Prostate gland (tissue), 2 donors: ENCODE measurements around the gene SNAPC2. TPM values are rescaled to one million over a fixed set of nuclear protein-coding genes. Genes with fewer than 3 reads are reported as not detected.

Experiments used
- DNase-seq: peaks from one replicate; pipeline ENCODE4 v3.0.0-alpha.2; 2019; ENCODE audit warnings: low spot score
- H3K27ac ChIP-seq, 2 donors: fragments of 200-600 bp; sonication (generic); 2 replicates each; pipeline ENCODE4 v1.5.1; 2017 to 2019
- H3K27me3 ChIP-seq: fragments of 200-600 bp; sonication (generic); replicated peaks from 2 replicates; pipeline ENCODE4 v1.5.1; 2019; ENCODE audit not compliant: insufficient read depth
- H3K36me3 ChIP-seq, 2 donors: fragments of 200-600 bp; sonication (generic); 1 replicate in 1 of 2; 2 replicates in 1 of 2; pipeline versions ENCODE4 v1.5.1 to v1.8.1; 2017 to 2019
- H3K4me1 ChIP-seq: fragments of 200-600 bp; sonication (generic); replicated peaks from 2 replicates; pipeline ENCODE4 v1.5.1; 2019
- H3K4me3 ChIP-seq, 2 donors: fragments of 200-600 bp; sonication (generic); 2 replicates each; pipeline ENCODE4 v1.5.1; 2017 to 2019
- H3K9me3 ChIP-seq: fragments of 200-600 bp; sonication (generic); 2 replicates; pipeline ENCODE4 v1.5.1; 2017
- POLR2A ChIP-seq: fragments of 450-650 bp; IDR thresholded peaks from one replicate; pipeline ENCODE4 v1.6.1; 2016; ENCODE audit warnings: antibody characterized with exemption, mild to moderate bottlenecking
- POLR2AphosphoS5 ChIP-seq: sonication (generic); formaldehyde crosslinking; IDR thresholded peaks from one replicate; pipeline ENCODE4 v1.6.1; 2017; ENCODE audit warnings: antibody characterized with exemption
- WGBS: methylation state at CpG from one replicate; pipeline ENCODE4 v1.1.5; 2018; 5-methylcytosine and 5-hydroxymethylcytosine counted together
- intact Hi-C: fragments of 100-400 bp; cut with DNase I; formaldehyde crosslinking; loops from one replicate; pipeline ENCODE4 v1.14.2; 2022
- total RNA-seq, 2 donors: library from RNA; depleted of rRNA; stranded (reverse); fragments of >200 nt; gene quantifications; one replicate each; pipeline ENCODE4 v1.1.0, GENCODE V29; 2016
- TF ChIP-seq, protein P1 (sequence below), 4 experiments: fragments of 200-600 bp in 2 of 4; fragments of 450-650 bp in 2 of 4; sonication (generic) in 2 of 4; IDR thresholded peaks; 1 replicate in 3 of 4; 2 replicates in 1 of 4; pipeline ENCODE4 v1.5.1; 2016 to 2019; ENCODE audit warnings: antibody characterized with exemption in 4 of 4, mild to moderate bottlenecking in 2 of 4, moderate library complexity in 2 of 4

The SNAPC2 gene
- total RNA-seq, 2 donors from 2014 or later: 37.4 to 95.0 TPM

DNA sequence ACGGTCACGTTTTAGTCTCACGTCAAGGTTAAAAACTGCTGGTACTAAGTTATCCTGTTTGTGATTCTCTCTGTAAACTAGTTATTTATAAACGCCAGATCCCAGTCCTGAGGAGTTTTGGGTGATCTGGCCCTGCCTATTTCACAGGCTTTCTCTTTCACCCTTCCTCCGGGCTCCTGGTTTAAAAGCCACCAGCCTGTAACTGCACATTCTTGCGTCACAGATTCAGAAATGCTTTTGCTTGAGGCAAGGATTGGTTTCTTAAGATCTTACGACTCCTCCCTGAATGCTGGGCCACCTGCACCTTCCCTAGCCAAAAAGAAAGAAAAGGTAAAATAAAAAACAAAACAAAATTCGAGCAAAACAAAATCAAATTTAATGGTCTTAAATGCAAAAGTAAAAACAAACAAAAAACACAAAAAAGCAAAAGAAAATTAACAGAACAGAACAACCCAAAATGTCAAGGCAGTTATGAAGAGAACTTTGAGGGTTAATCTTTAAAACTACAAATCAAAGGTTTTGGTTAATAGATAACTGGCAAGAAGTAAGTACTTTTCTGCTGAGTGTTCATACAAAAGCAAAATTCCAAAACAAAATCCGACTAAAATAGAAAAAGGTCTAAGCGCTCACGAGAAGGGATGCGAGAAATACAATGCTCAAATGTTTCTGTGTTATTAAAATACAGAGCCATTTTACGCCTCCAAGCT is 41.9 kb downstream of the SNAPC2 start:
- Histone ChIP-seq H3K4me1 (no peaks in the 10 kb centered on the region), H3K27ac (no peak overlapping the region), H3K9me3 (no peaks in the 10 kb centered on the region), H3K27me3 (no peaks in the 10 kb centered on the region), H3K36me3 (no peaks in the 10 kb centered on the region), H3K4me3 (no peak overlapping the region)
- 79% methylated on average over 13 of the region's 13 CpGs for WGBS
- no peak for DNase-seq
- intact Hi-C loops: no loop called here
- TF ChIP-seq, protein P1, sequence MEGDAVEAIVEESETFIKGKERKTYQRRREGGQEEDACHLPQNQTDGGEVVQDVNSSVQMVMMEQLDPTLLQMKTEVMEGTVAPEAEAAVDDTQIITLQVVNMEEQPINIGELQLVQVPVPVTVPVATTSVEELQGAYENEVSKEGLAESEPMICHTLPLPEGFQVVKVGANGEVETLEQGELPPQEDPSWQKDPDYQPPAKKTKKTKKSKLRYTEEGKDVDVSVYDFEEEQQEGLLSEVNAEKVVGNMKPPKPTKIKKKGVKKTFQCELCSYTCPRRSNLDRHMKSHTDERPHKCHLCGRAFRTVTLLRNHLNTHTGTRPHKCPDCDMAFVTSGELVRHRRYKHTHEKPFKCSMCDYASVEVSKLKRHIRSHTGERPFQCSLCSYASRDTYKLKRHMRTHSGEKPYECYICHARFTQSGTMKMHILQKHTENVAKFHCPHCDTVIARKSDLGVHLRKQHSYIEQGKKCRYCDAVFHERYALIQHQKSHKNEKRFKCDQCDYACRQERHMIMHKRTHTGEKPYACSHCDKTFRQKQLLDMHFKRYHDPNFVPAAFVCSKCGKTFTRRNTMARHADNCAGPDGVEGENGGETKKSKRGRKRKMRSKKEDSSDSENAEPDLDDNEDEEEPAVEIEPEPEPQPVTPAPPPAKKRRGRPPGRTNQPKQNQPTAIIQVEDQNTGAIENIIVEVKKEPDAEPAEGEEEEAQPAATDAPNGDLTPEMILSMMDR (IDR thresholded peaks at IDR 0.05): no peak
- TF ChIP-seq POLR2A: no peak
- no peak for TF ChIP-seq POLR2AphosphoS5

GRCh38 chr19:7962644-7963268 is 42.6 kb downstream of the SNAPC2 start:
- H3K36me3 ChIP-seq: no peaks in the 10 kb centered on the region
- DNase-seq: no peak

DNA sequence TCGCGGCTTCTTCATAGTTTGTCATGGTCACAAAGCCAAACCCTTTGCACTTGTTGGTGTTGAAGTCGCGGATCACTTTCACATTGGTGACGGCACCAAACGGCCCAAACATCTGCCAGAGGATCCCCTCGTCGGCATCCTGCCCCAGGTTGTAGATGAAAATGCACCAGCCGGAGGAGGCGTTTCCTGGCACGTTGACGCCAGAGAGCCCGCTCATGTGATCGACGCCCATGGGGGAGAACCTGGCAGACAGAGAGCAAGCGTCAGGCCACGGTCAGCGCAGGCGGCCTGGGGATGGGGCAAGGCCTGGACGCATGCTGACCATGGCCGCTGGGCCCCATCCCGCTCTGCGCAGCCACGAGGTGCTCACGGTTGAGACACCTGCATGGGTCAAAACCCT is 43.4 kb downstream of the SNAPC2 start:
- no peaks in the 10 kb centered on the region for H3K36me3 ChIP-seq
- intact Hi-C loops: no loop called here
- H3K27me3 ChIP-seq: no peaks in the 10 kb centered on the region
- H3K9me3 ChIP-seq: no peaks in the 10 kb centered on the region
- H3K27ac ChIP-seq: no peak overlapping the region
- no peaks in the 10 kb centered on the region for H3K4me1 ChIP-seq
- TF ChIP-seq POLR2A (no peak), POLR2AphosphoS5 (no peak)
- TF ChIP-seq, protein P1 (IDR thresholded peaks at IDR 0.05): no peak
- H3K4me3 ChIP-seq: no peak overlapping the region
- no peak for DNase-seq
- WGBS: 91% methylated on average over 25 of the region's 25 CpGs

More at GRCh38 chr19:7962644-7963268, 42.6 kb downstream of the SNAPC2 start:
- Histone ChIP-seq H3K4me1 (no peaks in the 10 kb centered on the region), H3K4me3 (no peak overlapping the region), H3K9me3 (no peaks in the 10 kb centered on the region), H3K27me3 (no peaks in the 10 kb centered on the region), H3K27ac (no peak overlapping the region)
- WGBS: 87% methylated on average over 22 of the region's 22 CpGs
- intact Hi-C loops: no loop called here
- TF ChIP-seq POLR2A (no peak), POLR2AphosphoS5 (no peak)
- TF ChIP-seq, protein P1 (IDR thresholded peaks at IDR 0.05): no peak

DNA sequence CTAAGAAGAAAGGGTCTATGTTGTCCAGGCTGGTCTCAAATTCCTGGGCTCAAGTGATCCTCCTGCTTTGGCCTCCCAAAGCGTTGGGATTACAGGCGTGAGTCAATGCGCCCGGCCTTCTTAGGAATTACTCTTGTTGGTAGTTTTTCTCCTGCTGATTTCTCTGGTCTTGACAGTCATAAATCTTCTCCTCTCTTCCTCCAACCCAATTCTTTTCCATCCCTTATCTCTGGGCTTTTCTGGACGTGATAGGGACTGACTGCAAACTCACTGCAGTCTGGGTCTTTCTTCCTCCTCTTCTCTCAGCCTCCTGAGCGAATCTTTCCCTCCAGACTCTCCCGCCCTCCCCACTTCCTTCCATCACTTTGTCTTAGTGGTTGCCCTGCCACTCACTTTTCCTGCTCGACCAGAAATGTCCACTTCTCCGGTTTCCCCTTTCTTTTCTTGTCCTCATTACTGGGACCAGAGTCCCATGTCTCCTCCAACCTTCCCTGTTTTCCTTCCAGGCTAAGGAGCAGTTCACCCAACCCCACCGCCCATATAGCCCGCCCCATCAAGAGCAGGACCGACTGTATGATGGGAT is 45.2 kb downstream of the SNAPC2 start:
- 76% methylated on average over 12 of the region's 12 CpGs for WGBS
- Histone ChIP-seq H3K4me1 (no peaks in the 10 kb centered on the region), H3K27me3 (no peaks in the 10 kb centered on the region), H3K4me3 (no peak overlapping the region), H3K9me3 (no peaks in the 10 kb centered on the region), H3K36me3 (no peaks in the 10 kb centered on the region), H3K27ac (no peak overlapping the region)
- TF ChIP-seq, protein P1 (IDR thresholded peaks at IDR 0.05): no peak
- TF ChIP-seq POLR2A (no peak), POLR2AphosphoS5 (no peak)
- no peak for DNase-seq
- intact Hi-C loops: no loop called here
